ENCODE results near the gene SC5D.

SC5D gene

DNA sequence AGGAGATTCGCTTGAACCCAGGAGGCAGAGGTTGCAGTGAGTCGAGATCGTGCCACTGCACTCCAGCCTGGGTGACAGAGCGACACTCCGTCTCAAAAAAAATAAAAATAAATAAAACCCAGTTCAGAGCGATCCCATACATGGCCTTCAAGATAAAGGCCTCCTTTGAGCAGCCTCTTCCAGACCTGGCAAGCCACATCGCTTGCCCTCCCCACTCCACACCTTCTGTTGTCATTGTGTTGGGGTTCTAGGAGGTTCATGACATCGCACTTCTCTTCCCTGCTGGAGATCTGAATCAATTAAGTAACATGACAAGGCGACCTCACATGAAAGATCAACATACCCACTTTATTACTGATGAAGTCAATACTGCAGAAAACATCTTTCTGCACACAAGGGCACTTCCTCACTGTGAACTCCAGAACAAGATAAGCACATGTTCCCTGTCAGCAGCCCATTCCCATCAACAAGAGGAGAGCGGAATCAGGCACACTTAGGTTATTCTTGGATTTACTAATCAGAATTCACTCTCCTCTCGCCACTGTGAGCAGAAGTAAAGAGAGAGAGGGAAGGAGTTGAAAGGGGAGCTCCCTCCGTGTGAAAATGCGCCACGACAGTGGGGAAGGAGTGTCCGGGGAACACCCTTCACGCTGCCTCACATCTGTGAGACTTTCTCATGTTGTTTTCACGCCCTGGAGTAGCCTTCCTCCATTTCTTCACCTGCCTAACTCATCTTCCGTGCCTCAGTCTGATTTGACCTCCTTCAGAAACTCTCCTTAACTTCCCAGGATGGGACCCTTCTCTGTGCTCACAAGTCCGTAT is 38.3 kb downstream of the SC5D start:
- TF ChIP-seq, protein P1, sequence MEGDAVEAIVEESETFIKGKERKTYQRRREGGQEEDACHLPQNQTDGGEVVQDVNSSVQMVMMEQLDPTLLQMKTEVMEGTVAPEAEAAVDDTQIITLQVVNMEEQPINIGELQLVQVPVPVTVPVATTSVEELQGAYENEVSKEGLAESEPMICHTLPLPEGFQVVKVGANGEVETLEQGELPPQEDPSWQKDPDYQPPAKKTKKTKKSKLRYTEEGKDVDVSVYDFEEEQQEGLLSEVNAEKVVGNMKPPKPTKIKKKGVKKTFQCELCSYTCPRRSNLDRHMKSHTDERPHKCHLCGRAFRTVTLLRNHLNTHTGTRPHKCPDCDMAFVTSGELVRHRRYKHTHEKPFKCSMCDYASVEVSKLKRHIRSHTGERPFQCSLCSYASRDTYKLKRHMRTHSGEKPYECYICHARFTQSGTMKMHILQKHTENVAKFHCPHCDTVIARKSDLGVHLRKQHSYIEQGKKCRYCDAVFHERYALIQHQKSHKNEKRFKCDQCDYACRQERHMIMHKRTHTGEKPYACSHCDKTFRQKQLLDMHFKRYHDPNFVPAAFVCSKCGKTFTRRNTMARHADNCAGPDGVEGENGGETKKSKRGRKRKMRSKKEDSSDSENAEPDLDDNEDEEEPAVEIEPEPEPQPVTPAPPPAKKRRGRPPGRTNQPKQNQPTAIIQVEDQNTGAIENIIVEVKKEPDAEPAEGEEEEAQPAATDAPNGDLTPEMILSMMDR (IDR thresholded peaks at IDR 0.05; ENCODE audit: low read depth, low read length, missing control alignments), result no peak
- H3K4me3 ChIP-seq (ENCODE audit: low read depth, low read length), result no peak overlapping the region
- in situ Hi-C loops (cut with HindIII; ENCODE audit: low sequenced_read_pairs), result no loop called here
- no peak for DNase-seq (ENCODE audit: low read depth)

DNA sequence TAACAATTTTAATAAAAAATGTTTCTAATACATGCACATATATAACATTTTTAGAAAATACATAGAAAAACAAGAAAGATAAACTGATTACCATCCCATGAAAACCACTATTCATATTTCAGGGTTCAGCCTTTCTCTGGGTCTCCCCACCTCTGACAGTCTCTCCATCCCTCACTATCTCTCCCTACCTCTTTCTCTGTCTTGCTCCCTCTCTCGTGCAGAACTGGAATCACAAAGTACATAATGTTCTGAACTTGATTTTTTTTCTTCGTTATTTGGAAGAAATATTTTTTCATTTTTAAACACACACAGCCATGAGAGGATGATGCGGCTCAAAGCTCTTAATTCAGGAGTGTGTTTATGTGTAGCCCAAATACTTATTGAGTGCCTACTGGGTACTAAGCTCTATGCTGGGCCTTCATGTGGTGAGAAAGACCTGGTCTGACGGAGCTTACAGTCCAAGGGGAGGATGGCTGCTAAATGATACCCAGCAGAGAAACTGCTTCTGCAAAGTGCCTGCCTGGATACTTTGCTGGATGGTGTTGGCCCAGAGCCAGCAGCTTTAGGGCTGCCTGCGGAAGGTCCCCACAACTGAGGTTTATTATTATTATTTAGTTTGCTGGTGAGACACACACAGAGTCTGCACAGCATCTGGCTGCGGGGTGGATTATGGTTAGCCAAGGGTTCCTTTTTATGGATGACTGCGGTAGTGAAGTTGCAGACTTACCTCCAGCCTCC is 42.6 kb downstream of the SC5D start:
- no peak overlapping the region for H3K4me3 ChIP-seq (ENCODE audit: low read depth, low read length)
- in situ Hi-C loops (cut with HindIII; ENCODE audit: low sequenced_read_pairs), result no loop called here
- TF ChIP-seq, protein P1 (IDR thresholded peaks at IDR 0.05; ENCODE audit: low read depth, low read length, missing control alignments), result peak; percentile 7
- no peak for DNase-seq (ENCODE audit: low read depth)

DNA sequence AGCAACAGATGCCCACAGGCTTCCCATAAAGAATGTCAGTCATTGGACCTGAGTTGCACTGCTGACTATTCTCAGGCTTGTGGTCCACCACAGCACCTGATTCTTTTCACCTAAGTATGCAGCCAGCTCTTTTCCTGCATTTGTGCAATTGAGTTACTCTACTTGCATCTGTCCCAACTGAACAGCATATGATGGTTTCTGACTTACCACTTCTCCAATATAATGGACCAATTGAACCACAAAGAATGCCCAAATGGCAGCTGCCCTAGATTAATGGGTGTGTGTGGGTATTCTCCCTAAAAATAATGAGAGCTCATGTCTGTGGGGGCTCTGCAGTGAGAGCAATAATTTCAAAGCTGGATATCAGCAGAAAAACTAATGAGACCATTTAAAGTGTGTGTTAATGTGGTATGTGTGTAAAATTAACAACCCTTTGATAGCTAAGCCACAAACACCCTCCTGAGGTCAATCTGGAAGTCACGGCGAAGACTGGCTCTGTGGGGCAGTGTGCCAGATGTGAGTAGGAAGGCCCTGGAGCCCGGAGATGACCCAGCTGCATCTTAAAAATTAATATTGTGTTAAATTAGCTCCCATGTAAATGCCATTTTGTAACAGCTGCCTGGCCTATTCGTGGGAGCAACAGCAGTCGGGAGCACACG is 43.8 kb downstream of the SC5D start:
- in situ Hi-C loops (cut with HindIII; ENCODE audit: low sequenced_read_pairs), result no loop called here
- no peak for DNase-seq (ENCODE audit: low read depth)
- no peak overlapping the region for H3K4me3 ChIP-seq (ENCODE audit: low read depth, low read length)
- TF ChIP-seq, protein P1 (IDR thresholded peaks at IDR 0.05; ENCODE audit: low read depth, low read length, missing control alignments), result no peak

DNA sequence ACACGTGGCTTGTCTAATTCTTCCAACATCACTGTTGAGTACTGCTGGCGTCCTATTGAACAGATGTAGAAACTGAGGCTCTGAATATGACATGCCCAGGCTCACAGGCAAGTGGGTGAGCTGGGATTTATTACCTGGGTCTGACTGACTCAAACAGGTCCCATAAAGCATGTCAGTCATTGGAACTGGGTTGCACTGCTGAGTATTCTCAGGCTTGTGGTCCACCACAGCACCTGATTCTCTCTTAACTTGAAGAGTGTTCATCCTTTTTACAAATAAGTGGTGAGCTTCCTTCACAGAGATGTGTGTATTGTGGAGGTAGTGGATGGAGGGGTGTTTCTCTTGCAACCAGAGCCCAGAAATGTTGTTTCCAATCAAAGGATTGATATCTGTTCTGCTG is 44.5 kb downstream of the SC5D start:
- DNase-seq (ENCODE audit: low read depth), result no peak
- TF ChIP-seq, protein P1 (IDR thresholded peaks at IDR 0.05; ENCODE audit: low read depth, low read length, missing control alignments), result no peak
- in situ Hi-C loops (cut with HindIII; ENCODE audit: low sequenced_read_pairs), result no loop called here
- H3K4me3 ChIP-seq (ENCODE audit: low read depth, low read length), result no peak overlapping the region

DNA sequence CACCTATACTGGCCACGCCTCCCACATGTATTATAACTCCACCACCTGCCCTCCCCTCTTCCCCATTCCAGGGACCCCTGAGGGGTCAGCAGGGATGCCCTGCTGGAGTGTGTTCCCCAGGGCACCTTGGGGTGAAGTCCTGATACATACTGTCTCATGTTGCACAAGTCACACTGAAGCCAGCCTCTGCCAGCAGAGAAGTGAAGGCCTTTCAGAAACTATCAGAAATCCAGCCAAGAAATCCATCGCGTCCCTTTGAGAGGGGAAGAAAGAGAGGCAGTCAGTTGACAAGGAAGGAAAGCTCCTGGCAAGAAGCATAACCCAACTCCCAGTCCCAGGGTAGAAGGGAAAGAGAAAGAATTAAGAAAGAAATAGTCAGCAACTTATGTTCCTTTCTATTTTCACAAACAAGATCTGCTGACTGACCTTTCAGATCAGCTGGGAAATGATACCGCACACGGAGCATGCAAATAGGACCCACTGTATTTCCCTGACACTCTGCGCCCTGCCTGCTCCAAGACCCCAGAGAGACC is 45.2 kb downstream of the SC5D start:
- DNase-seq (ENCODE audit: low read depth), result no peak
- H3K4me3 ChIP-seq (ENCODE audit: low read depth, low read length), result no peak overlapping the region
- TF ChIP-seq, protein P1 (IDR thresholded peaks at IDR 0.05; ENCODE audit: low read depth, low read length, missing control alignments), result no peak
- in situ Hi-C loops (cut with HindIII; ENCODE audit: low sequenced_read_pairs), result no loop called here

DNA sequence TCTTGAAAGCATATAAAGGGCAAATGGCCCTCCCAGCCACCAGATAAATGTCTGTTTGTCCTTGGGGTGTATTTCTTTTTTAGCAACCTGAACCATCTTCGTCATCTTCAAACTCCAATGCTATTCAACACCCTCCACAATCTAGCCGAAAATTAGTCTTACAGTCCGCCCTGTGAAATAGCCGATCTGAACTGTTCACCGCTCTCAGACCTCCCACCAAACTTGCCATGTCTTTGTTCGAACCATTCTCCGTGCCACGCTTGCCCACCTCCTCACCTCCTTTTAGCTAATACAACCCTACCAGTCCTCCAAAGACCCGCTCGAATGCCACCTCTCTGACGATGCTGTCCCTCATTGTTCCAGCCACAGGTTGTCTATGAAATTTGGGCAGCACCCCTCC is 46.0 kb downstream of the SC5D start:
- in situ Hi-C loops (cut with HindIII; ENCODE audit: low sequenced_read_pairs), result no loop called here
- DNase-seq (ENCODE audit: low read depth), result no peak
- TF ChIP-seq, protein P1 (IDR thresholded peaks at IDR 0.05; ENCODE audit: low read depth, low read length, missing control alignments), result no peak
- no peak overlapping the region for H3K4me3 ChIP-seq (ENCODE audit: low read depth, low read length)

Measured in astrocyte of the cerebellum (primary cell).